SU-DHL-6 (cell line): ENCODE measurements around the gene SIX4.

ENCODE experiments used
- H2AFZ ChIP-seq: fragments of 200-600 bp; sonication (generic); 2 replicates; pipeline ENCODE4 v1.6.1; 2014; ENCODE audit warnings: low read depth, mild to moderate bottlenecking, moderate library complexity, mixed read lengths, antibody characterized with exemption, low read length; ENCODE audit not compliant: severe bottlenecking
- H3F3A ChIP-seq: fragments of 200-600 bp; shearing (Covaris generic); 2 replicates; pipeline ENCODE4 v1.6.0; 2016; ENCODE audit warnings: antibody characterized with exemption, mild to moderate bottlenecking; ENCODE audit not compliant: insufficient read depth
- H3K27ac ChIP-seq: fragments of 200-600 bp; sonication (generic); 2 replicates; pipeline ENCODE4 v1.5.1; 2016; ENCODE audit warnings: low read depth, mild to moderate bottlenecking, low read length, moderate library complexity, mixed read lengths
- H3K27me3 ChIP-seq: fragments of 200-600 bp; sonication (generic), shearing (Covaris generic); 2 replicates; pipeline ENCODE4 v1.6.0; 2014; ENCODE audit warnings: mild to moderate bottlenecking, low read length
- H3K36me3 ChIP-seq: fragments of 200-600 bp; sonication (generic); 2 replicates; pipeline ENCODE4 v1.6.1; 2014; ENCODE audit warnings: mild to moderate bottlenecking, low read length, mixed read lengths
- H3K4me2 ChIP-seq: fragments of 300-600, 200-600 bp; shearing (Covaris generic), sonication (generic); 2 replicates; pipeline ENCODE4 v1.6.0; 2014; ENCODE audit warnings: low read length, low read depth, mild to moderate bottlenecking; ENCODE audit not compliant: poor library complexity, severe bottlenecking
- H3K4me3 ChIP-seq: fragments of 200-600 bp; sonication (generic); 2 replicates; pipeline ENCODE4 v1.5.1; 2014; ENCODE audit warnings: antibody characterized with exemption, low read length, mild to moderate bottlenecking, mixed read lengths; ENCODE audit not compliant: insufficient read depth, poor library complexity, severe bottlenecking
- H3K79me2 ChIP-seq: fragments of 200-600 bp; sonication (generic); 2 replicates; pipeline ENCODE4 v1.6.1; 2014; ENCODE audit warnings: mild to moderate bottlenecking, low read length, moderate library complexity; ENCODE audit not compliant: insufficient read depth
- H3K9ac ChIP-seq: fragments of 200-600 bp; sonication (generic); 2 replicates; pipeline ENCODE4 v1.7.0; 2014; ENCODE audit warnings: mild to moderate bottlenecking, low read length
- H3K9me2 ChIP-seq: fragments of 200-600 bp; sonication (generic); replicated peaks from 2 replicates; pipeline ENCODE4 v1.6.1; 2014; ENCODE audit warnings: low read length; ENCODE audit not compliant: insufficient read depth
- H3K9me3 ChIP-seq: fragments of 200-600 bp; sonication (generic); 2 replicates; pipeline ENCODE4 v1.6.1; 2014; ENCODE audit warnings: low read length, mixed read lengths; ENCODE audit not compliant: insufficient read depth
- H4K20me1 ChIP-seq: fragments of 200-600 bp; sonication (generic); 2 replicates; pipeline ENCODE4 v1.6.1; 2014; ENCODE audit warnings: low read depth, mild to moderate bottlenecking, antibody characterized with exemption, low read length, moderate library complexity, mixed read lengths
- EZH2phosphoT487 ChIP-seq: fragments of 200-600 bp; sonication (generic), shearing (Covaris generic); conservative IDR thresholded peaks from 2 replicates; pipeline ENCODE4 v1.6.1; 2018; ENCODE audit warnings: mild to moderate bottlenecking, antibody characterized with exemption, low read length, moderate library complexity, mixed read lengths
- TF ChIP-seq, protein P1 (sequence below): fragments of 200-600 bp; sonication (generic); IDR thresholded peaks from one replicate; pipeline ENCODE4 v1.5.1; 2017; ENCODE audit warnings: antibody characterized with exemption, mild to moderate bottlenecking, low read length, moderate library complexity; ENCODE audit not compliant: insufficient read depth, poor library complexity, severe bottlenecking

Gene SIX4

DNA sequence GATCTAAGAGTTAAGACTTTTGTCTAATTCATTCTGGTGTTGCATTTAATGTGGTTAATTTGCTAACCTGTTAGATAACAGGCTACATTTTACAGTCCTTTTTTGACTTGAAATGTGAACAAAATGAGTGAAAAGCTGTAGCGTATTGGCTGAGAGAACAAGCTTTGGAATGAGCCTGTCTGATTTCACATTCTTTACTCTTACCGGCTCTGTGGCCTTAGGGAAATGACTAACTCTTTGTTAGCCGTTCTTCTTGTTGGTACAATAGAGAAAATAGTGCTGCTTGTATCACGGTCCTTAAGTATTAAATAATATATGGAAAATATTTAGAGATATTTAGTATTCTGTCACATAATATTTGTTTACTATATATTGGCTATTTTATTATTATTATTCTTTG lies 12.3 kb upstream of the SIX4 start:
- Histone ChIP-seq H3K4me3 (peak overlapping the region; percentile 10), H3K9ac (peak overlapping the region; percentile 84; the same call in 1 of the 2 replicates), H3K9me2 (no peaks in the 10 kb centered on the region), H3K27ac (no peak overlapping the region), H3K4me2 (peak overlapping the region; percentile 96), H3K27me3 (no peaks in the 10 kb centered on the region), H3K9me3 (no peaks in the 10 kb centered on the region), H3K36me3 (no peaks in the 10 kb centered on the region), H4K20me1 (0 out of 2 replicates have a peak, but pooled peaks cover 5% of the 10 kb centered on the region), H2AFZ (no peak overlapping the region), H3K79me2 (peaks cover 56% of the 10 kb centered on the region), H3F3A (peaks cover 6% of the 10 kb centered on the region; the same call in 1 of the 2 replicates)
- TF ChIP-seq EZH2phosphoT487 = no peak
- TF ChIP-seq, protein P1, sequence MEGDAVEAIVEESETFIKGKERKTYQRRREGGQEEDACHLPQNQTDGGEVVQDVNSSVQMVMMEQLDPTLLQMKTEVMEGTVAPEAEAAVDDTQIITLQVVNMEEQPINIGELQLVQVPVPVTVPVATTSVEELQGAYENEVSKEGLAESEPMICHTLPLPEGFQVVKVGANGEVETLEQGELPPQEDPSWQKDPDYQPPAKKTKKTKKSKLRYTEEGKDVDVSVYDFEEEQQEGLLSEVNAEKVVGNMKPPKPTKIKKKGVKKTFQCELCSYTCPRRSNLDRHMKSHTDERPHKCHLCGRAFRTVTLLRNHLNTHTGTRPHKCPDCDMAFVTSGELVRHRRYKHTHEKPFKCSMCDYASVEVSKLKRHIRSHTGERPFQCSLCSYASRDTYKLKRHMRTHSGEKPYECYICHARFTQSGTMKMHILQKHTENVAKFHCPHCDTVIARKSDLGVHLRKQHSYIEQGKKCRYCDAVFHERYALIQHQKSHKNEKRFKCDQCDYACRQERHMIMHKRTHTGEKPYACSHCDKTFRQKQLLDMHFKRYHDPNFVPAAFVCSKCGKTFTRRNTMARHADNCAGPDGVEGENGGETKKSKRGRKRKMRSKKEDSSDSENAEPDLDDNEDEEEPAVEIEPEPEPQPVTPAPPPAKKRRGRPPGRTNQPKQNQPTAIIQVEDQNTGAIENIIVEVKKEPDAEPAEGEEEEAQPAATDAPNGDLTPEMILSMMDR = no peak

DNA sequence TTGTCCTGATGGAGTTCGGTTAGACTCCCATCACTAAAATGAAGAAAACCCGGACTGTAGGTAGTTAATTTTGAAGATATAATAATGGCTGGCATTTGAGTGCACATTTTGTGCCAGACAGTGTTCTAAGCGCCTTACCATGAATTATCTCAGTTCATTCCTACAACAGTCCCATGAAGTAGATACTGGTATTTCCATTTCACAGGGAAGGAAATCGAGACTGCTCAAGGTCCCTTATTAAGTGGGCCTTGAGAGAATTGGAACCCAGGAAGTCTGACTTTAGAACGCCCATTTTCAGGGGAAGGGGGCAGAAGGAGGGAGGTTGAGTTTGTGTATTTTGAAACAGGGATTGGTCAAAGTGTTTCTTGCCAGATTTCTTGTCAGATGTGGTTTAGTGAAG lies 11.3 kb upstream of the SIX4 start:
- H3K9me2 ChIP-seq = no peaks in the 10 kb centered on the region
- no peaks in the 10 kb centered on the region for H3K9me3 ChIP-seq
- H3K4me3 ChIP-seq = peak overlapping the region; percentile 96
- no peaks in the 10 kb centered on the region for H4K20me1 ChIP-seq
- H3K36me3 ChIP-seq = no peaks in the 10 kb centered on the region
- peaks cover 6% of the 10 kb centered on the region; the same call in 1 of the 2 replicates for H3F3A ChIP-seq
- H3K4me2 ChIP-seq = peak overlapping the region; percentile 96
- no peak overlapping the region for H3K27ac ChIP-seq
- TF ChIP-seq, protein P1 = no peak
- TF ChIP-seq EZH2phosphoT487 = no peak
- H2AFZ ChIP-seq = peak overlapping the region; percentile 99
- peaks cover 50% of the 10 kb centered on the region for H3K79me2 ChIP-seq
- peak overlapping the region; percentile 84 for H3K9ac ChIP-seq
- H3K27me3 ChIP-seq = no peaks in the 10 kb centered on the region

DNA sequence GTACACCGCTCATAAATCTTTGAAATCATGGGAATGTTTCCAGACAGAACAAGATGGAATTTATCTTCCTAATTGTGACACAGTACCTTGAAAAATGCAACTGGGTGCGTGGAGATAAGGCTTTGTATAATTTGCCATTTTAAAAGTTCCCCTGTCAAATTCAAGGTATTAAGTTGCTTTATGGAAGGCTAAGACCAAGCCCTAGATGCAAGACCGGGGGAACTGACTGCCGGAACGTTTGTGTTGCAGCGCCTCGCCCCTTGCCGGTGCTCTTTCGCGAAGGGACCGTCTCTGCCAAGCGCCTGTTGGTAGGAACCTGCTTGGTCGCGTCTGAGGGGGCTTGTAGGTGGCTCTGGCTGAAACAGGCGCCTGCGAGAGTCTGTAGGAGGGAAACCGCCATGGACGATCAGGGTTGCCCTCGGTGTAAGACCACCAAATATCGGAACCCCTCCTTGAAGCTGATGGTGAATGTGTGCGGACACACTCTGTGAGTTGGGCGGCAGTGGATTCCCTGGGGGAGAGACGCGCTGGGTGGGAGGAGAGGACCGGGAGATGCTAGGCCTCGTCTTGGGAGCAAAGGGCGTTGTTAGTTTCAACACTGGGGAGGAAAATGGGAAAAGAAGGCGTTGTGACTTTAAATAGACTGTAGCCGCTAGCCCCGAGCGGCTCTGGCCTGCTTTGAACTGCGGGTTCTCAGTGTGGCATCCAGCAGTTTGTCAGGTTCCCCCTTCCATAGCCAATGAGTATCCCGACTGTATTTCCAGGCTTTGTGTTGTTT lies 10.5 kb upstream of the SIX4 start, which contains the start of gene MNAT1:
Gene MNAT1 (plus strand): TSS at position 297 of the 778 bp plus-strand sequence. CDS start 102 bp downstream, at position 399.
- no peaks in the 10 kb centered on the region for H3K36me3 ChIP-seq
- H3K9ac ChIP-seq = peak within 1 kb of the TSS; percentile 84
- H2AFZ ChIP-seq = peak within 1 kb of the TSS; percentile 99
- peaks cover 6% of the 10 kb centered on the region; the same call in 1 of the 2 replicates for H3F3A ChIP-seq
- H4K20me1 ChIP-seq = no peaks in the 10 kb centered on the region
- H3K9me2 ChIP-seq = no peaks in the 10 kb centered on the region
- peaks cover 48% of the 10 kb centered on the region for H3K79me2 ChIP-seq
- H3K27ac ChIP-seq = no peak within 1 kb of the TSS
- TF ChIP-seq EZH2phosphoT487 = no peak
- TF ChIP-seq, protein P1 = no peak
- H3K27me3 ChIP-seq = no peaks in the 10 kb centered on the region
- peak within 1 kb of the TSS; percentile 96 for H3K4me2 ChIP-seq
- H3K9me3 ChIP-seq = no peaks in the 10 kb centered on the region
- peak within 1 kb of the TSS; percentile 96 for H3K4me3 ChIP-seq
